ENCODE measurements around the gene MSANTD2.

The MSANTD2 gene

DNA sequence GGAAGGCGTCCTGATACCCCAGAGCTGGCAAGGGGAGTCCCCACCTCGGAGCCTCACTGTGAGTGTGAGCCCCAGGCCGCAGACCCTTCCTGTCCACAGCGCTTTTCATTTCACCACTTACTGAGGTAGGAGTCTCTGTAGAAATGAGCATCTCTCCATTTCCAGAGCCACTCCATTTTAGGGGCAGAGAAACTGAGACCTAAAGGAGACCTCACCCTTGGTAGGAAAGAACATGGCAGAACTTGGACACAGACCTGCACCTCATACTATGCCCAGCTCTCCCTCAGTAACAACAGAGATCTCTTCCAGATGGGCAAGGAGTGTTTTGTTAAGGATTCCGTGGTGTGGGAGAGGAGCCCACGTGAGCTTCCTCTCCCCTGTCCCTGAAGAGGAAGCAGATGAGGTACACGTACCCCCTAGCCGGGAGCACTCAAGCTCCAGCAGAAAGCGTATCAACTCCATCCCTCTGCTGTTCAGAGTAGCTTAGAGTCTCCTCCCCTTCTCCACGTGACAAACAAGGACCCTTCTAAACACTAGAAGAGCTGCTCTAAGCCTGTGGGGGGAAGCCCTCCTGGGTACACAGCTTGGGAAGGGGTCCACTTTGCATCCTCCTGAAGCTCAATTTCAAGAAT is 47.6 kb downstream of the MSANTD2 start:
- no peak for DNase-seq

DNA sequence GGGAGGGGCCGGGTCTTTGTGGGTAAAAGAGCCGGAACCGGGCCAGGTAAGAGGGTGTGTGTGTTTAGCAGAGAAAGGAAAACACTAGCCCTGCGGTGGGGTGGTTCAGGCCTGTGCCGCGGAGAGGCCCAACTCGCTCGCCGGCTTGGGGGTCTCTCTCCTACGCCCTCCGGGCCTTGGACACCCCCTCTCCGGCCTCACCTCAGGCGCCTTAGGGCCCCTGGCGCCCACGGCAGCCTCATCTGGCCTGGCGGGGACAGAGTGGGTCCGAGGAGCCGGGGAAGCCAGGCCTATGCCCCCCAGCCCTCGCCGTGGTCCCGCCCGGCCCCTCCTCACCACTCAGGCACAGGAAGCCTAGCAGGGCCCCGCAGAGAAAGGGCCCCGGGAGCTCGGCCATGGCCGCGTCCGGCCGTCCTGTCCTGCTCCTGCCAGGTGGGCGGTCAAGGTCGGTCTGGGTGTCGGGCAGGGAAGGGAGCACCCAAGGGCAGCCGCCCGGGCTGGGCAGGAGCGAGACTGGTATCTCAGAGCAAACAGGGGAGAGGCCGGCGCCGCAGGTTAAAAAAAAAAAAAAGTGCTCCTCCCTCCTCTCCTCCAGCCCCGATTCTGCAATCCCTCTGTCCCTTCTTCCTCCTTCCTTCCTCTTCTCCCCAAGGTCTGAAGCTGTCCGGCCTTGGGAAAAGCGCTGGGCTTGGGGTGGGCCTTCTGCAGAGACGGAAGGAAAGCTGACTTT is 48.3 kb downstream of the MSANTD2 start, which contains the start of gene VSIG2:
VSIG2 (minus strand) TSS at position 515 of the 730 bp plus-strand sequence; CDS start at position 397, 118 bp downstream.
- no peak for DNase-seq

DNA sequence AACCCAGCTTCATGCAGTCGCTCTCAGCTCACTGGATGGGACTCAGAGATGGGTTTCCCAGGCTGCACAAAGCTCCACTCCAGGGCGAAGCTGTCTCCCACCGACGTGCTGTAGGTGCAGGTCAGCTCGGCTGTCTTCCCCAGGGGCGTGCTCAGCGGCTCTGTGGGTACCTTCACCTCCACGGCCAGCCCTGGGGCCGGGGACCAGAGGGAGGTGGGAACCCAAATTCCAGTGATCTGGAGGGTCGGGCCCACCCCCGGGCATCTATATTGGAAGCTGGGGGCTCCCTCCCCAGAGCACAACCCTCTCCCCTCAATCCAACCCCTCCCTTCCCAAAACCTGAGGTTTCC is 48.8 kb downstream of the MSANTD2 start:
- DNase-seq: no peak

DNA sequence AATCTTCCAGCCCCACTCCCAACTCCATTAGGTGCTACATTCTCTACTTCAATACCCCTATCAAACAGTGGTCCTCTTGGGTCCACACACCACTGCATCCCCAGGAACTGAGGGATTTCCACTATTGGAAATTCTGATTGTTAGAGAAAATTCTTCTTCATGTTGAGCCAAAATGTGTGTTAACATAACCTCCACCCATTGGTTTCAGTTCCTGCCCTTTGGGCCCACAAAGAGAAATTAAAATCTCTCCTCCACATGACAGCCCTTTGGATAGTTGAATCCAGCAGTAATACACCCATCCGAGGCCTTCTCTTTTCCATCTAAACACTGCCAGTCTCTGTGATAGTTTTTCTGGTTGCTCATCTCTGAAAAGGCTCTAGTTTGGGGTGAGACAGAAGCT is 50.3 kb downstream of the MSANTD2 start:
- DNase-seq: no peak

DNA sequence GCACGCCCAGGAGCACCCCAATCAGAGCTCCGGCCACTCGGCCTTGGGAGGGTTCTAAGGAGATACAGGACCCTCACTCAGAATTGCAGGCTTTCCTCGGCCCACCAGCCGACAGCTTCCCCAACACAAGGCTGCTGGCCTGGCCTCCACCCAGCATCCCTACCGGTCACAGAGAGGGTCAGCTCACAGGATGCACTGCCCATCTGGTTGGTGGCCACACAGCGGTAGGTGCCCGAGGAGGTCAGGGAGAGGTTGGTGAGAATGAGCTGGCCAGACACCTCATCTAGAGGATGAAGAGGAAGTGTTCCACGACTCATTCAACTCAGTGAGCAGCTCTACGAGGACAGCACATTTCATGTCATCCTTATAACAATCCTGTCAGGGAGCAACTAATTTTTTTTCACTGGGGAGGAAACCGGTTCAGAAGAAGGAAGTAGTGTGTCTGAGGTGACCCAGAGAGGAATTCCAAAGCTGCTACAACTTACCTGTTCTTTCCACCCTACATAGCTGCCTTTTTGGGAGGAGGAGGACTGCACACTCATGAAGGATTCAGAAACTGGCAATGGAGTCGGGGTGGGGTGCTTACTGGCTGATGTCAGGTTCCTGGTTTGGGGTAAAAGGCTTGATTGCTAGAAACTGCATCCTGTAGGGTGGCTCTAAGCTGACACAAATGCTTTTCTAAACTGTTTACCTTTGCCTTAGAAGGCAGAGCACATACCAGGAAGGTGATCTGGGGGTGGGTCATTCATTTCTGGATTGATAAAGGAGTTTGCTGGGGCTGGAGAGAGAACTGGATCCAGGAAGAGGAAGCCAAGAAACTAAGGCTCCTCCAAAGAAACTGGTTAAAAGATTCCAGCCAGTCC is 51.5 kb downstream of the MSANTD2 start:
- DNase-seq: no peak

DNA sequence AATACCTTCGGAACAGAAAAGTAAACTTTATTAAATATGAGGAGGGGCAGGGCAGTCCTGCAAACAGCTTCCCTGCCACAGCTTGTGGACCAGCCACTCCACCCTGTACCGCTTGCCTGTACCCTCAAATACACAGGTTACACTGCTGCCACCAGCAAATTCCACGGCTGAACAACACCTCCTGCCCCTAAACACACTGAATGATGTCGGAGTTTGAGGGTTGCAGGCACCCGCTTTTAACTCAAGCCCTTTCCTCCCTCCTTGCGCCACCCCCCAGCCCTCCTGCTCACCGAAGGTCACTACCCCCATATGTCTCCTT is 52.1 kb downstream of the MSANTD2 start:
- DNase-seq: no peak

DNA sequence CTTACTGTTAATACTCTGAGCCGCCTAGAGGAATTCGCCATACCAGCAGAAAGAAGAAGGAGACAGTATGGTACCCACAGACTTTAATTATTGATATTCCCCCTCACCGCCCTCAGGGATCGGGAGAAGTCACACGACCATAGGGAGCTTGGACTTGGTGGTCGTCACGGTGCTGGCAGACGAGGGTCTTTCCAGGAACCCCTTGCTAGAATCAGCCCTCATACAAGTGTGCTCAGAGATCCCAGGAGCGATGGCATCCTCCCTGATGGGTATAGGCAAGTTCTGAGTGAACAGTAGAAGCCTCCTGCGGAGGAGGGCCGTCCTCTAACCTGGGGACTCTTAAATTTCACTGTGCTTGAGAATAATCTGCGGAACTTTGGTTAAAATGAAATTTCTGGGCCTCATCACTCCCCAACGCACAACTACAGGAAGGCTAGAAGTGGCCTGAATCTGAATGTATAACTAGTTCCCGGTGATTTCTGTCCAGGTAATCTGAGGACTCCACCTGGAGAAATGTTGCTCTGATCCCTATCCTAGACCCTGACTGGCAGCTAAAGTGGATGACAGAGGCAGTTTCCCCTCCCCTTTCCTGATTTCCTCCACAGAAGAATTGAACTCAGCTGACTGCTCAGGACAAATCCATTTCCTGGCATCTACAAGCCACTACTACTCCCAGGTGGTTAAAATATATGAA is 52.7 kb downstream of the MSANTD2 start:
- DNase-seq: no peak

DNA sequence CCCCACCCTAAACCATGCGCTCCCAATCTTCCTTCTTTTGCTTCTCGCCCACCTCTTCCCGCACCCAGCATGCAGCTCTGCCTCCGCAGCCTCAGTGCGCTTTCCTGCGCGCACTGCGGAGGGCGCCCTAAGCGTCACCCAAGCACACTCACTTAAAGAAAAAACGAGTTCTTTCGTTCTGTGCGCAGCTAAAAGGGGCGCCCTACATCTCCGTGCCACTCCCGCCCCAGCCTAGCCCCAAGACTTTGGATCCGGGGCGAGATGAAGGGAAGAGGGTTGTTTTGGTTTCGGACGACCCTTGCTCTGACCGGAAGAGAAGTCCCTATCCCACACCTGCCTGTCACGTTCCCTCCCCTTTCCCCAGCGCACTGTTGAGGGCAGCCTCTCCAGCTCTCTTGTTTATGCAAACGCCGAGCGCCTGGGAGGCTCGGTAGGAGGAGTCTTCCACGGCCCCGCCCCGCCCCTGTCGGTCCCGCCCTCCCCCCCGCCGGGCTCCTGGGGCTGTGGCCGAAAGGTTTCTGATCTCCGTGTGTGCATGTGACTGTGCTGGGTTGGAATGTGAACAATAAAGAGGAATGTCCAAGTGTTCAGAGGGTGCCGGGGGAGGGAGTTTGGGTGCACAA is 53.5 kb downstream of the MSANTD2 start:
- DNase-seq: peak; percentile 76 to 77

DNA sequence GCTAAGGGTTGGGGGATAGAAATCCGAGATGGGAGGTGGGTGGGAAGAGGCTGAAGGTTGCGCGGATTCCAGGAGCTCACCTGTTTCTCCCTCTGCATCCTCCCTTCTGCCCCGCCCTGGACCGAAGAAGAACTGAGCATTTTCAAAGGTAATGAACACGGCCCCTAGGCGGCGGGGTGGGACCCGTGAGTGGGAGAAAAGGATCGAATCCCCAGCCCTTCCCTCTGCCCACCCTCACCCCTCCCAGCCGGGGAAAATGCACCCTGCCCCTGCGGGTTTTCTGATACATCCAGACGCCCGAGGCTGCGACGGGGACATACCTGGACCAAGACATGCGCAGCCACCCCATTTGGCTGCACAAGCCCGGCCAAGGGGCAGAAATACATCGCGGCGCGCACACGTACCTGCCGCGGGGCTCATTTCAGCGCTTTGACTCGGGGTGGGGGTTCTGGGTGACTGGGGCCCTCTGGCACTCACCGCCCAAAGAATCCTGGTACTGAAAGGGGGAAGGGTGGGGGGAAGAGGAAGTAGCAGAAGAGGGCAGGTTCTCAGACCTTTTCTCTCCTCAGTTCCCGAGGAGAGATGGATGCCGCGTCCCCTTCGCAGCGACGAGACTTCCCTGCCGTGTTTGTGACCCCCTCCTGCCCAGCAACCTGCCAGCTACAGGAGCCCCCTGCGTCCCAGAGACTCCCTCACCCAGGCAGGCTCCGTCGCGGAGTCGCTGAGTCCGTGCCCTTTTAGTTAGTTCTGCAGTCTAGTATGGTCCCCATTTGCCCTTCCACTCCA is 54.2 kb downstream of the MSANTD2 start:
- peak in 1 of 2 experiments; percentile 34 for DNase-seq

DNA sequence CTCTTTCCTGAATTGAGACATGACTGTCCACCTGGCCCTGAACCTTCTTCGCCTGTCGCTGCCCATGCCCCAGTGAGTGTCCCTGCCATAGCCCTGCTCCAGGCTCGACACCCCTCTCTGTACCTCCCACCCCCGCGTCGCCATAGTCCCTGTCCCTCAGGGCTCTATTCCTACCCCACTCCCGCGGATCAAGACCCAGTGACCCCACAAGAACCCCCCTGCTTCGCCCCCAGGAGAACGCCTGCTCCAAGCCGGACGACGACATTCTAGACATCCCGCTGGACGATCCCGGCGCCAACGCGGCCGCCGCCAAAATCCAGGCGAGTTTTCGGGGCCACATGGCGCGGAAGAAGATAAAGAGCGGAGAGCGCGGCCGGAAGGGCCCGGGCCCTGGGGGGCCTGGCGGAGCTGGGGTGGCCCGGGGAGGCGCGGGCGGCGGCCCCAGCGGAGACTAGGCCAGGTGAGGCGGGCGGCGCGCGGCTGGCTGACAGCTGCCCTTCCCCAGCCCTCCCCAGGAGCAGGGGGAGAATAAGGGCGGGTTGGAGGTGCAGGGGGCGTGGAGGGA is 54.9 kb downstream of the MSANTD2 start:
- DNase-seq: no peak

DNA sequence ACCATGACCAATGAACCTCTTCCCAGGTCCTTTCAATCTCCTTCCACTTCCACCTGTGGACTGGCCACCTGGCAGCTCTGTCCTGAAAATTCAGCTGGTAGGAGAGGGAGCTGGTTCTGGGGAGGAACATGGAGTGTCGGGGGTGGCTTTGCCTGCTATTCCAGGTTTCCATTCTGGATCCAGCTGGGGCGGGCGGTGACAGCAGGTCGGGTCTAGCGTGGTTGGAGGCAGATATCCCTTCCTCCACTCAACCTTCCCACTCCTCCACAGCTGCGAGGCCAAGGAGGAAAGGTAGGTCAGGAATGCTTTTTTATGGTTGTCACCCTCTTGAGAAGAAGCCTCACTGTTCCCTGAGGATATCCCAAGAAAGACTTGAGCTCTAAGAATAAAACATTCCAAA is 57.2 kb downstream of the MSANTD2 start:
- DNase-seq: no peak

DNA sequence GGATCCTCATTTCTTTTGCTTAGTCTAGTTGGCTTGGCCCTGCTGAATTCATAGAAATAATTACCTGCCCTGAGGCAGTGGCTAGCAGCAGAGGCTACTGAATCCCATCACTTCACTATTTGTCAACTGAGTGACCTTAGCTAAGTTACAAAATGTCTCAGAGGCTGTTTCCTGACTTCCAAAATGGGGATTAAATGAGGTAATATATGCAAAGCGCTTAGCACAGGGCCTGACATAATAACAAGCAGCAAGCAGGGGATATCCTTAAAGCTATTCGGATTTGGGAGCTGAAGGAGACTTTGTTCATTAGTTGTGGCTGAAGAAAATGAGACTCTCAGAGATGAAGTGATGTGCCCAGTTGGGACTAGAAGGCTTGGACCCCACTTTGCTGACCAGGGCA is 57.7 kb downstream of the MSANTD2 start:
- no peak for DNase-seq

DNA sequence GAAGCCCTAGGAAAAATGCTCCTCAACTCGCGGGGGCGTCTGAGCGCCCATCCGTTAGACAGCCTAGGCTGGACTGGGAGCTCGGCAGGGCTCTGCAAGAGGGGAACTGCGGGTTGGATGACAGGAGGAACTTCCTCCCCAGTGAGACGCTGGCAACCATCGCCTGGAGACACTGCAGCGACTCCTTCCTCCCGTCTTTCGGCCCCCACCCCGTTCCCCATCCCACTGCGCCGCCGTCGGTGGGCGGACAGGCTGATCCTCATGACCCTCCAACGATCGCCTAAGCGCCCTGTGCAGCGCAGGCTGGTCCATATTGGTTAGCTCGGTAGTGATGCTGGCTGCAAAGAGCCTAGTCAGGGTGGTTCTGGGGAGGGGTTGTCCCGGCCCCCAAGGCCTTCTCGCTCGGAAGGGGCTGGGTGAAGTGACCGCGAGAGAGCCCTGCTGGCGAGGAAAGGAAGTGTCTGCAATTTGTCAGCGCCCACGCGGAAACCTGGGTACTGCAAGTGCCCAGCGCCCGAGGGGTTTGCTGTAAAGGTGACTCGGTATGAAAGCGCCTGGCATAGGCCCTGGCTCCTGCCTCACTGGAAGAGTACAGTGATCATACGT is 59.8 kb downstream of the MSANTD2 start:
- DNase-seq: peak in 1 of 2 experiments; percentile 24

DNA sequence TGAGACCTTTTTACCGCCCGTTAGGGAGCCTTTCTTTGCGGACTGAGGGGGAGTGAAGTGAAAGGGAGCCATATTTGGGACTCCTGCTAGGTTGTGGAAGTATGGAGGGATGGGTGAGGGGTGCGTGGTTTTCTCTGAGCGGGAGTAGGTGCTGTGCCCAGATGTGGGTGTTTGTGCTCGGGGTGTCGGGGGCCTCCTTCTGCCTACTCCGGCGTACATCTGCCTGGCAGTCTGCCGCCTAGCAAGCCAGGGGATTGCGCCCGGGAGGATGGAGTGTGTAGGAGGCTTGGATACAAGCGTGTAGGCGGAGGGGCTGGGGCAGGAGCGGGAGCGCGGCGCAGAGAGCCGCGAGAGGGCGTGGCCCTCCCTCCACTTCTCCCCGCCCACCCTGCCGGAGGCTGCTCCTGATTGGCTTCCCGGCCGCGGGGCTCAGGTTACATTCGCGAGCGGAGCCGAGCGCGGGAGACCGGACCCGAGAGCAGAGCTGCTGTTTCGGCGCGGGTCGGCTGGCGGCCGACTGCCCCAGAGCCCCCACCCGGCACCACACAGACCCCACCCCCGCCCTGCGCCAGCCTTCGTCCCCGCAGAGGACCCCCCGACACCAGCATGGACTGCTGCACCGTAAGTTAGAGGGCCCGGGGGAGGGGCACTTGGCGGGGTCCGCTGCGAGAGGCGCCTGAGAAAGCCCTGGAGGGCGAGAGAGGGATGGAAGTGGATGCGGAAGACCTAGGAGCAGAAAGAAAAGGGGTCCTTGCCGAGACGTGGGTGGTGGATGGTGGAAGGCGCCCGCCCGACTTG is 60.5 kb downstream of the MSANTD2 start, which contains the start of gene NRGN:
NRGN (plus strand) TSS at position 464 of the 798 bp plus-strand sequence; CDS start at position 607, 143 bp downstream.
- DNase-seq: peak; percentile 74 to 92

DNA sequence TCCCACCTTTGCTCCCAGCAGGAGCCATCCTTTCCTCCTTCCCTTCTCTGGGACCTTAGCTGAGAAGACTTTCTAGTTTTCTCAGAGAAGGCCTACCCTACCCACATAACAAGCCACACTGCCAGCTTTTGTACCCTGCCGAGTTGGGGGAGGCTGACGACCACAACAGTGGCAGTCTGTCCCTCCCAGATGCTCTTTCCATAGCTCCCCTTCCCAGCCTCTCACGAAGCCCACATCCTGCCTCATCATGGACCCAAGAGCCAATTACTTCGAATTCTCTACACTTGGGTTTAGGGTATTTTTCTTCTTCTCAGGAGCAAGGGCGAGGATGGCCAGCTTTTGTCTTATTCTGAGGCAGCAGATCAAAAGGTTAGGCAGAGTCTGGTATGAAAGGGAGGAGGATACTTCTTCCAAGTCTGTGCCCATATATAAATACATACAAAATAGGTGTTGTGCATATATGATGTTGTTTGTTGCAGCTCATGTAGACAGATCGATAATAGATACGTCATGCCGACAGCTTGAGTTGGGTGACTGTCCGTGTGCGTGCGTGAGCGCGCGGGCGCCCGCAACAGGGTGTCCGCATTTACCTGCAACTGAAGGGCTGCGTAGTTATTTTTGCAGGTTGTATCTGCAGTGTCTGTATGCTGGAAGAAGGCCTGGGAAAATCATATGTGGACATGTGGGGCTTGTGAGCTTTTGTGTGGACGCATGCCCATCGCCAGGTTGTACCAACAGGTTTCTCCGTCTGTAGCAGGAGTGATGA is 61.3 kb downstream of the MSANTD2 start:
- no peak for DNase-seq

DNA sequence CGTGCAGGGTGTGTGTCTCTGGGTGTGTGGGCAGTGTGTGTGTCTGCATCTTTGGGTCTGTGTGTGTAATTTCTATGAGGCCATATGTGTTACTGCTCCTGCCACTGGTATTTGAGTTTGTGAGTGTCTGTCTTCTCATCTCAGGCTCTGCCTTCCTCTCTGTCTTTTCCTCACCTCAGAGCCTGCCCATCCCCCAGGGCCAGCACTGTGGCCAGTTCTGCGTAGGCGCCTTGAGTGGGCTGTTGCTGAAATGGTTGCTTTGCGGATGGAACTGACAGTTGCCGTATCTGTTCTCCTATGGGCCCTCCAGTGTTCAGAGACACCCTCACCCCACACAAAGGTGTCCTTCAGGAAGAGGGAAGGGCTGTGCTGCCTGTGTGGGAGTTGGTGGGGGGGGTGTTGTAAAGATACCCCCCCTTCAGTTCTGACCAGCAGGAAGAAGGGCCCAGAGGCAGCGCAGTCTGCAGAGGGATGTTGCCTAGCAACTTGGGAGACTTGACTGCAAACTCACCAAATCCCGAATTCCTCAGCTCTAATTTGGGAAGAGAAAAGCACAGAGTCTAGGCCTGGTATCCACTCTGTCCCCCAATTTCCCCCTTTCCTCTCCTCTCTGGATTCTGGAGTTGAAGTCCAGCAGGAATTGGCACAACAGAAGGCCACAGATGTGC is 62.4 kb downstream of the MSANTD2 start:
- DNase-seq: no peak

DNA sequence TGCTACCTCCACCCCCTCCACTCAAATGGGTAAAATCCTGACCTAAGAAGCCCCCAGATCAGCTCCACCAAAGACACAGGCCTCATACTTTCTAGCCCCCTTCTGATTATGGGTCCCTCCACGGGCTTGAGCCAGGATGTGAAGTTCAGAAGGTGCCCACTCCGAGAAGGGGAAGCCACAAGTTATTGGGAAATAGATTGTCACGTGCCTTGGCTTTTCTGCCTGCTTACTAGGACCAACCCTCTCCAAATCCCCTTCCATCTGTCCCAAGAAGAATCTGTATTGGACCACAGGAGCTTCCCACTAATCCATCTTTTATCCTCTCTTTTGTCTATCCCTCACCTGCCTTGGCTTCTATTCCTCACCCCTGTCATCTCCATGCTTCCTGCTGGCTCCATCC is 63.5 kb downstream of the MSANTD2 start:
- no peak for DNase-seq

DNA sequence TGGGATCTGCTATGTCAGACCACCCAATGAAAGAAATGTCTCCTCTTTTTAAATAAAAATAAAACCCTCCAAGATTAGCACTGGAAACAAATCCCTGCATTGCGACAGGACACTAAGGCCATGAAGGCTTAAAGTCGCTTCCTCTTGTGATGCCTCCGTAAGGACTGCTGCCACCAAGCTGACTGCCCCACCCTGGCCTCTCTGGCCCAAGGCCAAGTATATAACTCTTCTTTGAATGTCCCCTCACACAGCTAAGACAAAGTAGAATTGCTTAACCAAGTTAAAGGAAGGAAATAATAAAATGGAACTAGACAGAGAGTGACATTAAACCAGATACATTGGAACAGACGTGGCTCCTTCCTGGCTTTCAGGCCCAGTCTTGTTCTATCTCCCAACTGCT is 68.0 kb downstream of the MSANTD2 start:
- DNase-seq: no peak

DNA sequence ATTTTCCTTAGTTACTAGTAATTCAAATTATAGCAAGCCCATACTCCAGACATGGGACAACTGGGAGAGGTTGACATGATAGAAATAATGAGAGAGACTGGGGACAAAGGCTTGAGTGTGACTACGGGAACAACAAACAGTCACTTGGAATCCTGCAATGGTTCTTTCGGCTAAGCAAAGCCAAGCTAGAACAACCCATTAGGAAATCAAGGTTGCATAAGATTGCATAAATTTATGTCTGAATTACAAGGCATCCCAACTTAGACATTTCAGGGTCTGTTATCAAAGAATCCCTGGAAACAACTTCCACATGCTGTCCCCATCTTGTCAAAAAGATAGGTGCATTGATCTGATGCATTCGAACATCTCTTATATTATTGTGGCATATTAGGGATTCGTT is 70.6 kb downstream of the MSANTD2 start:
- no peak for DNase-seq

Data from SHP77 (cell line).